Trophoblast cell (in vitro differentiated cells and primary cell): ENCODE data around the gene CTDSP2.

Experiments used
- DNase-seq, 2 donors: peaks; one replicate each; pipeline ENCODE4 v3.0.0-alpha.2; 2016
- H2AFZ ChIP-seq: 2 replicates; pipeline ENCODE4 v1.6.1; 2013; ENCODE audit warnings: low read length, moderate library complexity, mild to moderate bottlenecking; ENCODE audit not compliant: insufficient read depth, poor library complexity
- H2AK5ac ChIP-seq: 2 replicates; pipeline ENCODE4 v1.6.1; 2013; ENCODE audit warnings: mild to moderate bottlenecking, low read length
- H2BK120ac ChIP-seq: 2 replicates; pipeline ENCODE4 v1.6.1; 2013; ENCODE audit warnings: low read length, mild to moderate bottlenecking, moderate library complexity; ENCODE audit not compliant: insufficient read depth, poor library complexity
- H2BK12ac ChIP-seq: 2 replicates; pipeline ENCODE4 v1.6.1; 2013; ENCODE audit warnings: mild to moderate bottlenecking, low read length, moderate library complexity
- H2BK5ac ChIP-seq: 2 replicates; pipeline ENCODE4 v1.6.1; 2013; ENCODE audit warnings: low read length, low read depth, moderate library complexity, mild to moderate bottlenecking; ENCODE audit not compliant: poor library complexity
- H3K14ac ChIP-seq: 2 replicates; pipeline ENCODE4 v1.6.1; 2013; ENCODE audit warnings: mild to moderate bottlenecking, low read length
- H3K18ac ChIP-seq: 2 replicates; pipeline ENCODE4 v1.6.1; 2013; ENCODE audit warnings: mild to moderate bottlenecking, low read length
- H3K23ac ChIP-seq: 2 replicates; pipeline ENCODE4 v1.6.1; 2013; ENCODE audit warnings: low read length
- H3K27ac ChIP-seq: 2 replicates; pipeline ENCODE4 v1.5.1; 2013; ENCODE audit warnings: low read depth, mild to moderate bottlenecking, inconsistent platforms, low read length, moderate library complexity
- H3K27me3 ChIP-seq: 2 replicates; pipeline ENCODE4 v1.6.1; 2013; ENCODE audit warnings: inconsistent platforms, mild to moderate bottlenecking, low read length, moderate library complexity; ENCODE audit not compliant: insufficient read depth
- H3K36me3 ChIP-seq, 2 experiments: 1 replicate in 1 of 2; 2 replicates in 1 of 2; pipeline ENCODE4 v1.6.1; 2013; ENCODE audit warnings: low read length in 2 of 2, mild to moderate bottlenecking in 2 of 2, moderate library complexity in 1 of 2; ENCODE audit not compliant: insufficient read depth in 2 of 2, control insufficient read depth in 1 of 2
- H3K4ac ChIP-seq: 2 replicates; pipeline ENCODE4 v1.6.1; 2013; ENCODE audit warnings: low read depth, mild to moderate bottlenecking, low read length, moderate library complexity
- H3K4me1 ChIP-seq, 2 experiments: 1 replicate in 1 of 2; 2 replicates in 1 of 2; pipeline ENCODE4 v1.6.1; 2013; ENCODE audit warnings: low read length in 2 of 2, mild to moderate bottlenecking in 2 of 2, moderate library complexity in 1 of 2; ENCODE audit not compliant: insufficient read depth in 2 of 2, control insufficient read depth in 1 of 2
- H3K4me2 ChIP-seq: 2 replicates; pipeline ENCODE4 v1.6.1; 2013; ENCODE audit warnings: inconsistent platforms, mild to moderate bottlenecking, low read length, moderate library complexity
- H3K4me3 ChIP-seq: 2 replicates; pipeline ENCODE4 v1.5.1; 2013; ENCODE audit warnings: mild to moderate bottlenecking, low read depth, low read length, inconsistent platforms
- H3K79me1 ChIP-seq: one replicate; pipeline ENCODE4 v1.6.1; 2013; ENCODE audit warnings: low read length
- H3K79me2 ChIP-seq: 2 replicates; pipeline ENCODE4 v1.6.1; 2013; ENCODE audit warnings: low read length, mild to moderate bottlenecking; ENCODE audit not compliant: control insufficient read depth, insufficient read depth, poor library complexity
- H3K9ac ChIP-seq: 2 replicates; pipeline ENCODE4 v1.6.1; 2013; ENCODE audit warnings: mild to moderate bottlenecking, low read length
- H3K9me3 ChIP-seq: 2 replicates; pipeline ENCODE4 v1.6.1; 2013; ENCODE audit warnings: low read depth, mild to moderate bottlenecking, control low read depth, inconsistent platforms, low read length; ENCODE audit not compliant: insufficient read depth
- H4K12ac ChIP-seq: 2 replicates; pipeline ENCODE4 v1.6.1; 2013; ENCODE audit warnings: low read depth, mild to moderate bottlenecking, low read length, moderate library complexity
- H4K8ac ChIP-seq: 2 replicates; pipeline ENCODE4 v1.6.1; 2013; ENCODE audit warnings: low read depth, mild to moderate bottlenecking, low read length, moderate library complexity
- H4K91ac ChIP-seq: one replicate; pipeline ENCODE4 v1.6.1; 2013; ENCODE audit warnings: low read depth, mild to moderate bottlenecking, low read length, moderate library complexity
- WGBS: extraction: QIAGEN DNeasy Blood & Tissue Kit; methylation state at CpG from one replicate; pipeline ENCODE4 v1.1.7; 2013; ENCODE audit warnings: missing lambda C conversion rate; ENCODE audit not compliant: insufficient read length, insufficient coverage; ENCODE audit errors: extremely low coverage; 5-methylcytosine and 5-hydroxymethylcytosine counted together

Gene CTDSP2

GRCh38 chr12:57875753-57876547, 29.4 kb upstream of the CTDSP2 start:
- Histone ChIP-seq H3K79me1 (no peaks in the 10 kb centered on the region), H2AFZ (no peak overlapping the region), H3K18ac (no peak overlapping the region), H3K4me1 (no peaks in the 10 kb centered on the region), H3K9ac (no peak overlapping the region), H3K27ac (no peak overlapping the region), H3K27me3 (no peaks in the 10 kb centered on the region), H2BK12ac (no peak overlapping the region), H3K9me3 (no peaks in the 10 kb centered on the region), H4K8ac (no peak overlapping the region), H3K4me3 (no peak overlapping the region), H4K91ac (no peak overlapping the region), H3K4ac (no peak overlapping the region), H2AK5ac (no peak overlapping the region), H2BK5ac (no peak overlapping the region), H3K23ac (peak overlapping the region; percentile 67), H2BK120ac (no peak overlapping the region), H3K14ac (no peak overlapping the region), H3K36me3 (no peaks in the 10 kb centered on the region), H4K12ac (no peak overlapping the region), H3K79me2 (no peaks in the 10 kb centered on the region), H3K4me2 (no peak overlapping the region)
- whole genome bisulfite sequencing = no CpG with 5 or more reads among the region's 5 CpGs
- DNase-seq = no peak

- Histone ChIP-seq H3K4me2 (no peak overlapping the region), H2BK120ac (no peak overlapping the region), H4K91ac (no peak overlapping the region), H3K27me3 (no peaks in the 10 kb centered on the region), H3K9ac (no peak overlapping the region), H3K79me1 (no peaks in the 10 kb centered on the region), H3K14ac (no peak overlapping the region), H3K4me1 (no peaks in the 10 kb centered on the region), H2BK12ac (no peak overlapping the region), H3K36me3 (no peaks in the 10 kb centered on the region), H3K23ac (no peak overlapping the region), H3K18ac (no peak overlapping the region), H4K8ac (no peak overlapping the region), H2BK5ac (no peak overlapping the region), H4K12ac (no peak overlapping the region), H3K27ac (no peak overlapping the region), H3K9me3 (no peaks in the 10 kb centered on the region), H2AFZ (no peak overlapping the region), H3K4me3 (no peak overlapping the region), H2AK5ac (no peak overlapping the region), H3K4ac (no peak overlapping the region), H3K79me2 (no peaks in the 10 kb centered on the region)
- no peak for DNase-seq
- no CpG with 5 or more reads among the region's 8 CpGs for WGBS
Observed at GRCh38 chr12:57874166-57875108, 27.9 kb upstream of the CTDSP2 start.

- no peak overlapping the region for H3K18ac ChIP-seq
- no peak overlapping the region for H4K8ac ChIP-seq
- no peak for DNase-seq
- no CpG with 5 or more reads among the region's 2 CpGs for WGBS
- no peak overlapping the region for H4K12ac ChIP-seq
- no peak overlapping the region for H3K14ac ChIP-seq
- no peaks in the 10 kb centered on the region for H3K9me3 ChIP-seq
- no peaks in the 10 kb centered on the region for H3K27me3 ChIP-seq
- no peaks in the 10 kb centered on the region for H3K79me2 ChIP-seq
- H3K4ac ChIP-seq = no peak overlapping the region
- H3K9ac ChIP-seq = no peak overlapping the region
- no peak overlapping the region for H3K4me3 ChIP-seq
- H2BK5ac ChIP-seq = no peak overlapping the region
- H3K4me2 ChIP-seq = no peak overlapping the region
- no peak overlapping the region for H4K91ac ChIP-seq
- no peak overlapping the region for H2BK120ac ChIP-seq
- H3K79me1 ChIP-seq = no peaks in the 10 kb centered on the region
- no peaks in the 10 kb centered on the region for H3K36me3 ChIP-seq
- no peak overlapping the region for H2AK5ac ChIP-seq
- H3K4me1 ChIP-seq = no peaks in the 10 kb centered on the region
- H3K23ac ChIP-seq = no peak overlapping the region
- H2BK12ac ChIP-seq = no peak overlapping the region
- no peak overlapping the region for H3K27ac ChIP-seq
- H2AFZ ChIP-seq = no peak overlapping the region
Observed at GRCh38 chr12:57872362-57872761, 25.8 kb upstream of the CTDSP2 start.

- no peak for DNase-seq
- H3K4me1 ChIP-seq = no peaks in the 10 kb centered on the region
- no peak overlapping the region for H2BK12ac ChIP-seq
- no peak overlapping the region for H3K23ac ChIP-seq
- H3K79me1 ChIP-seq = peaks cover 6% of the 10 kb centered on the region
- no peak overlapping the region for H3K9ac ChIP-seq
- H4K8ac ChIP-seq = no peak overlapping the region
- H2AK5ac ChIP-seq = no peak overlapping the region
- H3K14ac ChIP-seq = no peak overlapping the region
- H2BK120ac ChIP-seq = no peak overlapping the region
- no peak overlapping the region for H2AFZ ChIP-seq
- no peak overlapping the region for H3K18ac ChIP-seq
- H3K79me2 ChIP-seq = no peaks in the 10 kb centered on the region
- no peak overlapping the region for H4K91ac ChIP-seq
- H3K9me3 ChIP-seq = no peaks in the 10 kb centered on the region
- H4K12ac ChIP-seq = no peak overlapping the region
- no peak overlapping the region for H2BK5ac ChIP-seq
- no peaks in the 10 kb centered on the region for H3K36me3 ChIP-seq
- no peak overlapping the region for H3K4me3 ChIP-seq
- H3K27ac ChIP-seq = no peak overlapping the region
- no CpG with 5 or more reads among the region's 8 CpGs for WGBS
- no peaks in the 10 kb centered on the region for H3K27me3 ChIP-seq
- H3K4me2 ChIP-seq = no peak overlapping the region
- H3K4ac ChIP-seq = no peak overlapping the region
Observed at GRCh38 chr12:57869927-57870318, 23.4 kb upstream of the CTDSP2 start.
